Endothelial cell of umbilical vein (primary cell): ENCODE results near the gene CHMP4A.

Experiments used
- JUN ChIP-seq: IDR thresholded peaks from 2 replicates; pipeline ENCODE4 v1.6.1; 2011; ENCODE audit warnings: borderline replicate concordance, low read depth; ENCODE audit not compliant: insufficient read length, insufficient read depth
- MYC ChIP-seq: IDR thresholded peaks from one replicate; pipeline ENCODE4 v1.6.1; 2011; ENCODE audit warnings: mild to moderate bottlenecking, low read depth, low read length
- POLR2A ChIP-seq: IDR thresholded peaks from 2 replicates; pipeline ENCODE4 v1.6.1; 2012; ENCODE audit warnings: low read depth, mild to moderate bottlenecking, control low read depth, low read length
- POLR2AphosphoS5 ChIP-seq: IDR thresholded peaks from 2 replicates; pipeline ENCODE4 v1.6.1; 2012; ENCODE audit warnings: low read depth, mild to moderate bottlenecking, control low read depth, low read length, moderate library complexity; ENCODE audit not compliant: insufficient read depth
- TF ChIP-seq, protein P1 (sequence below), 2 donors: IDR thresholded peaks; 1 replicate in 1 of 2; 2 replicates in 1 of 2; pipeline ENCODE4 v1.5.1; 2011; ENCODE audit warnings: low read length in 2 of 2, mild to moderate bottlenecking in 2 of 2, moderate library complexity in 2 of 2, control low read depth in 1 of 2, inconsistent platforms in 1 of 2, low read depth in 1 of 2; ENCODE audit not compliant: insufficient read depth in 1 of 2; ENCODE audit errors: extremely low read depth in 1 of 2
- TF ChIP-seq, protein P2 (sequence below): IDR thresholded peaks from 2 replicates; pipeline ENCODE4 v1.6.1; 2011; ENCODE audit not compliant: insufficient read depth, insufficient read length

DNA sequence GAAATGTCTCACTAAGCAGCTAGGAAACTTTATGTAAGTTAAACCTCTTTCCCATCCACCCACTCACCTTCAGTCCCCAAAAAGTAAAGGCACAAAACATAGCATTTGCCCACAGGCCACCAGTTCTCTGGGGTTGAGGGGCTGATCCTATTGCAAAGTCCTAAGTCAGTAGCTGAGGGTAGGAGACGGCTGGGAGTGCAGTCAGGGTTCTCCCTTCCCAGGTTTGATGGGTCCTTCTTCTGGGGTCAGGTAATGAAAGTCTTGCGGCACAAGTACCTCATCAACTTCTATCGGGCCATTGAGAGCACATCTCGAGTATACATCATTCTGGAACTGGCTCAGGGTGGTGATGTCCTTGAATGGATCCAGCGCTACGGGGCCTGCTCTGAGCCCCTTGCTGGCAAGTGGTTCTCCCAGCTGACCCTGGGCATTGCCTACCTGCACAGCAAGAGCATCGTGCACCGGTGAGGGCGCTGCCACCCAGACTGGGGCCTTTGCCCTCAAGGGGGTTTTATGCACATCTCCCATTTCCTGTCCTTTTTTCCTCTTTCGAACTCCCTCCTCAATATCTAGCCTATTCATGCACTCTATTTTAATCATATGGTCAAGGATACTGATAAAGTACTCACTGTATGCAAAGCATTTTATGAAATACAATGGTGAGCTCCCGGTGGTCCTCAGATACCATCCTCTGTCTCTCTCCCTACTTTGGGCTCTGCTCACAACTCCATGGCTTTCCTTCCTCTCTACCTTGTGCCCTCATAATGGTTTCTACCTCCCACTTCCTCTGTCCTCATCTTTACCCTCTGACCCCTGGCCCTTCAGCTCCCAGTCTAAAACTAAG is 6.8 kb downstream of the CHMP4A start:
- TF ChIP-seq, protein P1, sequence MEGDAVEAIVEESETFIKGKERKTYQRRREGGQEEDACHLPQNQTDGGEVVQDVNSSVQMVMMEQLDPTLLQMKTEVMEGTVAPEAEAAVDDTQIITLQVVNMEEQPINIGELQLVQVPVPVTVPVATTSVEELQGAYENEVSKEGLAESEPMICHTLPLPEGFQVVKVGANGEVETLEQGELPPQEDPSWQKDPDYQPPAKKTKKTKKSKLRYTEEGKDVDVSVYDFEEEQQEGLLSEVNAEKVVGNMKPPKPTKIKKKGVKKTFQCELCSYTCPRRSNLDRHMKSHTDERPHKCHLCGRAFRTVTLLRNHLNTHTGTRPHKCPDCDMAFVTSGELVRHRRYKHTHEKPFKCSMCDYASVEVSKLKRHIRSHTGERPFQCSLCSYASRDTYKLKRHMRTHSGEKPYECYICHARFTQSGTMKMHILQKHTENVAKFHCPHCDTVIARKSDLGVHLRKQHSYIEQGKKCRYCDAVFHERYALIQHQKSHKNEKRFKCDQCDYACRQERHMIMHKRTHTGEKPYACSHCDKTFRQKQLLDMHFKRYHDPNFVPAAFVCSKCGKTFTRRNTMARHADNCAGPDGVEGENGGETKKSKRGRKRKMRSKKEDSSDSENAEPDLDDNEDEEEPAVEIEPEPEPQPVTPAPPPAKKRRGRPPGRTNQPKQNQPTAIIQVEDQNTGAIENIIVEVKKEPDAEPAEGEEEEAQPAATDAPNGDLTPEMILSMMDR (IDR thresholded peaks at IDR 0.05; ENCODE audit: extremely low read depth in 1 of 2, insufficient read depth in 1 of 2, low read depth in 1 of 2, low read length in 2 of 2): no peak
- TF ChIP-seq POLR2AphosphoS5: no peak
- no peak for TF ChIP-seq MYC
- TF ChIP-seq POLR2A: no peak
- no peak for TF ChIP-seq JUN
- TF ChIP-seq, protein P2, sequence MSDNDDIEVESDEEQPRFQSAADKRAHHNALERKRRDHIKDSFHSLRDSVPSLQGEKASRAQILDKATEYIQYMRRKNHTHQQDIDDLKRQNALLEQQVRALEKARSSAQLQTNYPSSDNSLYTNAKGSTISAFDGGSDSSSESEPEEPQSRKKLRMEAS: no peak
